ENCODE data around the gene CLSTN2.

DNA sequence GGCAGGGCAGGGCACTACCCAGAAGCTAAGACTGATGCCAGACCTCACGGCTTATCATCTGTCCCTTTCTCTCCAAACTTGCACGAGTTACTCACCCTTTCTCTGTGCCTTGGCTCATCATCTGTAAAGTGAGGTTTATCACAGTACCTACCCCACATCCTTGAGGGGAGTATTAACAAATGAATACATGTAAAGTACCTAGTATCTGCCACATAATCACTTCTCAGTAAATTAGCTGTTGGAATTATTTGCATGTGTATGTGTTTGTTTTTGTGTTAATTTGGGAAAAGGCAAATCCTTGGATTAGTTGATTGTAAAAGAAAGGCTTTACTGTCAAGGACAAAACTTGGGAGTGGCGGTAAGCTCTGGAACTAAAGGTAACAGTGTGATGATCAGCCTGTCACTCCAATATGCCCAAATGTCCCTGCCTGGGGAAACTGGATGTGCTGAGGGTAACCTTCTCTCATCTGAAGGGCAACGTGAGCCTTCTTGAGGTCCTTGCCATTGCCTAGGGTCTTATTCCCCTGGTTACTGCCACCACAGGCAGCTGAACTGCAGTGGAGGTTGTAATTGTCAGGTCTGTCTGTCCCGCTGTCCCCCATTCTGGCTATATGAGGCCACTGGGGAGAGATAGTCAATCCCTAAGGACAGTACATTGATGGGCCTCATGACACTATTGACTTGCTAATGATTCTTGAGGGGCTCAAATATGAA, 269.4 kb downstream of the CLSTN2 start:
- TF ChIP-seq, protein P1, sequence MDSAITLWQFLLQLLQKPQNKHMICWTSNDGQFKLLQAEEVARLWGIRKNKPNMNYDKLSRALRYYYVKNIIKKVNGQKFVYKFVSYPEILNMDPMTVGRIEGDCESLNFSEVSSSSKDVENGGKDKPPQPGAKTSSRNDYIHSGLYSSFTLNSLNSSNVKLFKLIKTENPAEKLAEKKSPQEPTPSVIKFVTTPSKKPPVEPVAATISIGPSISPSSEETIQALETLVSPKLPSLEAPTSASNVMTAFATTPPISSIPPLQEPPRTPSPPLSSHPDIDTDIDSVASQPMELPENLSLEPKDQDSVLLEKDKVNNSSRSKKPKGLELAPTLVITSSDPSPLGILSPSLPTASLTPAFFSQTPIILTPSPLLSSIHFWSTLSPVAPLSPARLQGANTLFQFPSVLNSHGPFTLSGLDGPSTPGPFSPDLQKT (IDR thresholded peaks at IDR 0.05; ENCODE audit: borderline replicate concordance, low read depth, low read length) = no peak
- TF ChIP-seq ZNF114 (tag by site-specific recombination; IDR thresholded peaks at IDR 0.05) = no peak
- no peak for TF ChIP-seq ZNF423 (tag by site-specific recombination; IDR thresholded peaks at IDR 0.05)
- no peak for TF ChIP-seq PBX3 (CRISPR knock-in tag; IDR thresholded peaks at IDR 0.05)
- TF ChIP-seq ZNF544 (tag by site-specific recombination; IDR thresholded peaks at IDR 0.05) = no peak
- TF ChIP-seq, protein P2, sequence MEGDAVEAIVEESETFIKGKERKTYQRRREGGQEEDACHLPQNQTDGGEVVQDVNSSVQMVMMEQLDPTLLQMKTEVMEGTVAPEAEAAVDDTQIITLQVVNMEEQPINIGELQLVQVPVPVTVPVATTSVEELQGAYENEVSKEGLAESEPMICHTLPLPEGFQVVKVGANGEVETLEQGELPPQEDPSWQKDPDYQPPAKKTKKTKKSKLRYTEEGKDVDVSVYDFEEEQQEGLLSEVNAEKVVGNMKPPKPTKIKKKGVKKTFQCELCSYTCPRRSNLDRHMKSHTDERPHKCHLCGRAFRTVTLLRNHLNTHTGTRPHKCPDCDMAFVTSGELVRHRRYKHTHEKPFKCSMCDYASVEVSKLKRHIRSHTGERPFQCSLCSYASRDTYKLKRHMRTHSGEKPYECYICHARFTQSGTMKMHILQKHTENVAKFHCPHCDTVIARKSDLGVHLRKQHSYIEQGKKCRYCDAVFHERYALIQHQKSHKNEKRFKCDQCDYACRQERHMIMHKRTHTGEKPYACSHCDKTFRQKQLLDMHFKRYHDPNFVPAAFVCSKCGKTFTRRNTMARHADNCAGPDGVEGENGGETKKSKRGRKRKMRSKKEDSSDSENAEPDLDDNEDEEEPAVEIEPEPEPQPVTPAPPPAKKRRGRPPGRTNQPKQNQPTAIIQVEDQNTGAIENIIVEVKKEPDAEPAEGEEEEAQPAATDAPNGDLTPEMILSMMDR (tag by site-specific recombination; IDR thresholded peaks at IDR 0.05) = no peak
- no peak for TF ChIP-seq MYNN (tag by site-specific recombination; IDR thresholded peaks at IDR 0.05; ENCODE audit: borderline replicate concordance)

Data from HEK293 (cell line).